ENCODE measurements around the gene RNF144A. TPM values are rescaled to one million over a fixed set of nuclear protein-coding genes. Genes with fewer than 3 reads are reported as not detected.

The RNF144A gene
- total and polyA plus RNA-seq, 3 donors from 2014 or later: 8.9 to 12.9 (median 12.6) TPM

DNA sequence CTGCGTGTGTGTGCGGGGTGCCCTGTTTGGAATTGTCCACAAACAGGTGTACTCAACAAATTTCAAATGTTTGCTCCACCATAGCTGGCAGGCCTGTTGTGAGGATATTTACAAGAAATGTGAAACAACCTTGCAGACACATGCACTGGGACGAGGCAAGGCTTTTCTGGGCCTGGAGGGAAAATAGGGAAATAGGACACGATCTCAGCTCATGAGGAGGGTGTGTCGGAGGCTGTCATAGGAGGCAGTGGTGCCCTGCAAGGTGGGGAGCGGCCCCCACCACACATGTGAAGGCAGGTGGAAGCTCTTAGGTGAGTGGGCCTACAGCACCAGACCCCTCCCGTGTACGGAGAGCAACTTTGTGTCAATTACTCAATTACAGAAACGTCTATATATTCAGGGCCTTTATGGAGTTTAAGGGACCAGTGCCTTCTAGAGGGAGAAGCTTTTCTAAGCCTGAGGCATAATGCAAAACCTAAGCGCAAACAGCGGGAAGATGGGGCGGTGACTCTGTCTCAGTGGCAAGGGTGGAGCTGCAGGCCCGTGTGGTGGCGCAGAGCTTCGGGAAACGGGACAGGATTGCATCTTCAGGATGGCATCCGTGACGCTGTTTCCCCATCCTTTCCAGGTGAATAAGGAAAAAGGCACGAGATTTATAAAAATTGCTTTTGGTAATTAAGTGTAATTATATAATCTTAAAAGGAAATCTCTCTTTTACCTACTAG lies 48.0 kb downstream of the RNF144A start:
- WGBS, 2 donors: 87 to 94% methylated on average over 19 of the region's 19 CpGs
- no peak overlapping the region for H3K27ac ChIP-seq
- intact Hi-C loops (cut with DNase I; ENCODE audit: low total_unique reads): no loop called here
- H3K27me3 ChIP-seq: no peaks in the 10 kb centered on the region
- no peak overlapping the region for H3K4me3 ChIP-seq
- no peaks in the 10 kb centered on the region for H3K9me3 ChIP-seq
- TF ChIP-seq POLR2A (IDR thresholded peaks at IDR 0.05): no peak
- TF ChIP-seq, protein P1, sequence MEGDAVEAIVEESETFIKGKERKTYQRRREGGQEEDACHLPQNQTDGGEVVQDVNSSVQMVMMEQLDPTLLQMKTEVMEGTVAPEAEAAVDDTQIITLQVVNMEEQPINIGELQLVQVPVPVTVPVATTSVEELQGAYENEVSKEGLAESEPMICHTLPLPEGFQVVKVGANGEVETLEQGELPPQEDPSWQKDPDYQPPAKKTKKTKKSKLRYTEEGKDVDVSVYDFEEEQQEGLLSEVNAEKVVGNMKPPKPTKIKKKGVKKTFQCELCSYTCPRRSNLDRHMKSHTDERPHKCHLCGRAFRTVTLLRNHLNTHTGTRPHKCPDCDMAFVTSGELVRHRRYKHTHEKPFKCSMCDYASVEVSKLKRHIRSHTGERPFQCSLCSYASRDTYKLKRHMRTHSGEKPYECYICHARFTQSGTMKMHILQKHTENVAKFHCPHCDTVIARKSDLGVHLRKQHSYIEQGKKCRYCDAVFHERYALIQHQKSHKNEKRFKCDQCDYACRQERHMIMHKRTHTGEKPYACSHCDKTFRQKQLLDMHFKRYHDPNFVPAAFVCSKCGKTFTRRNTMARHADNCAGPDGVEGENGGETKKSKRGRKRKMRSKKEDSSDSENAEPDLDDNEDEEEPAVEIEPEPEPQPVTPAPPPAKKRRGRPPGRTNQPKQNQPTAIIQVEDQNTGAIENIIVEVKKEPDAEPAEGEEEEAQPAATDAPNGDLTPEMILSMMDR (IDR thresholded peaks at IDR 0.05): no peak
- DNase-seq: no peak
- peaks cover 5% of the 10 kb centered on the region for H3K4me1 ChIP-seq
- no peaks in the 10 kb centered on the region for H3K36me3 ChIP-seq (ENCODE audit: low read depth, missing control alignments)

DNA sequence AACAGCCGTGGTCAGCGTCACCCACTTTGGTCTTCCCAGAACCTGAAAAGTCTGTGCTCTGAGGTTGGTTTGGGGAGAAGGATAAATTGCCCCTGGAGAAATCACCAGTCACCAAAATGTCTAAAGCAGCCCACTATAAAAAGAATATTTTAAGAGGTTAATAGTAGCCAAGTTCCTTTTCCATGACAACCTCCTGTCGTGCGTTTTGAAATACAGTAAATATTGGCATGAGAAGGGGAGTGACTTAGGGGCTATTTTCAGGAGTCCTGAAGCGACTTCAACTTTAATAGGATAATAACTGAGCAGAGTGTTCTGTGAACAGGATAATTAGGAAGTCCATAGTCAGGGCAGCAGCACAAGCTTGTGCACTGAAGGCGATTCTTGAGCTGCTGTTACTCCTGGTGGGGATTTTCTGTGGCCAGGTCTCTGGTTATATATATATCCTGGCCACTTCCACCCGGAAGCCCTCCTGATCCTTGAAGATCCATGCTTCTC lies 49.3 kb downstream of the RNF144A start:
- TF ChIP-seq, protein P1 (IDR thresholded peaks at IDR 0.05): no peak
- TF ChIP-seq POLR2A (IDR thresholded peaks at IDR 0.05): no peak
- H3K27ac ChIP-seq: no peak overlapping the region
- H3K4me3 ChIP-seq: no peak overlapping the region
- no peak for DNase-seq
- 83 to 89% methylated on average over 7 of the region's 7 CpGs for WGBS, 2 donors
- H3K4me1 ChIP-seq: no peaks in the 10 kb centered on the region
- intact Hi-C loops (cut with DNase I; ENCODE audit: low total_unique reads): no loop called here
- H3K9me3 ChIP-seq: no peaks in the 10 kb centered on the region
- no peaks in the 10 kb centered on the region for H3K27me3 ChIP-seq
- no peaks in the 10 kb centered on the region for H3K36me3 ChIP-seq (ENCODE audit: low read depth, missing control alignments)

DNA sequence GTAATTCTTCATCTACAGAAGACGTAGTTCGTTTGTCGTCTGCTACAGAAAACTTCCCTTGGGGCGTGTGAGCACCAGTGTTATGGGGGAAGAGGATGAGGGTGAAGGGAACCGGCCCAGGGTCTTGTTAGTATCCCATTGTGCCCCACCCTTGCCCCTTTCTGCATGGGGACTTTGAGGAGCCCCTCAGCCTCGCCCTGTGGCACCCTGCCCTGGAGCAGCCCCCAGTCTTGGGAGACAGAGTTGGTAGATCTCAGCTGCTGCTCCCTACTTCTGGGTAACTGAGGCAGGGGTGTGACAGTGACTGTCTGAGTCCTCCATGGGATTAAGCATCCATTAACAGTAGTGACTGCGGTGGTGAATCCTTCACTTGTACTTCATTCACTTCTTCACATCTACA lies 50.1 kb downstream of the RNF144A start:
- no peak overlapping the region for H3K4me3 ChIP-seq
- no peak for TF ChIP-seq POLR2A (IDR thresholded peaks at IDR 0.05)
- no peaks in the 10 kb centered on the region for H3K36me3 ChIP-seq (ENCODE audit: low read depth, missing control alignments)
- no peaks in the 10 kb centered on the region for H3K9me3 ChIP-seq
- H3K27me3 ChIP-seq: no peaks in the 10 kb centered on the region
- intact Hi-C loops (cut with DNase I; ENCODE audit: low total_unique reads): no loop called here
- WGBS, 2 donors: 77 to 98% methylated on average over 6 to 7 of the region's 7 CpGs
- no peaks in the 10 kb centered on the region for H3K4me1 ChIP-seq
- DNase-seq: no peak
- H3K27ac ChIP-seq: no peak overlapping the region

DNA sequence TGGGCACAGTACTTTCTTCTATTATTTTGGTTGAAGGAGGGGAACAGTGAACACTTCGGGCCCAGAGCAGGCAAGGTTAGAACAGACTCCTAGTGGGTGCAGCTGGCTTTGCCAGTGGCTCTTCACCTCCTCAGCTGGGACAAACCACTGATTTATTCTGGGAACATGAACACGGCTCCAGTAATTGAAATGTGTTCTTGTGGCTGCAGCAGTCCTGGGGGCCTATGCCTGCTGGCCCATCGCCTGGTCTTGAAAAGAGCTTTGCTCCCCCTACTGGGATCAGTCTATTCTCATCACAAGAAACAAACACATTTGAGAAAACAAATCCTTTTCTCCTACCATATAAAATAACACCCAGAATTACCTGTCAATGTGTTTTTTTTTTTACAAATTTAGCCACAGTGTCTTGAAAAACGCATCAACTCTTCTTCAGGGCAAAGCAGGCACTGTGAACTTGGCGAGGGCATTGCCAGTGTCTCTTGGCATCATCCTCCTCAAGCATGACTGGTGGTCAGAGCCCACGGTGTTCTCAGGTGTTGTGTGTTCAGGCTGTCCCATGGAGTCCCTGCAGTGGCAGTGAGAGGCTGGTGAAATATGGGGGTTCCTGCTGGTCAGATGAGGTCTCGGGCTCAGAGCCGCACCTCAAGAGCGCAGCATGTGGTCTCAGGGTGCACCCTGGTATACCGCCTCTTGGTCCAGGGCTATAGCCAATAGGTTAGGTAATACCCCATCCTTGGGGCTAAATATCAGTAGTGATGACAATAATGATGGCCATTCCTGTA lies 51.3 kb downstream of the RNF144A start:
- H3K27ac ChIP-seq: no peak overlapping the region
- DNase-seq: no peak
- H3K4me3 ChIP-seq: no peak overlapping the region
- intact Hi-C loops (cut with DNase I; ENCODE audit: low total_unique reads): no loop called here
- 78 to 82% methylated on average over 9 to 10 of the region's 10 CpGs for WGBS, 2 donors
- no peaks in the 10 kb centered on the region for H3K9me3 ChIP-seq
- H3K36me3 ChIP-seq (ENCODE audit: low read depth, missing control alignments): no peaks in the 10 kb centered on the region
- no peaks in the 10 kb centered on the region for H3K4me1 ChIP-seq
- no peak for TF ChIP-seq POLR2A (IDR thresholded peaks at IDR 0.05)
- TF ChIP-seq, protein P1 (IDR thresholded peaks at IDR 0.05): no peak
- H3K27me3 ChIP-seq: no peaks in the 10 kb centered on the region

DNA sequence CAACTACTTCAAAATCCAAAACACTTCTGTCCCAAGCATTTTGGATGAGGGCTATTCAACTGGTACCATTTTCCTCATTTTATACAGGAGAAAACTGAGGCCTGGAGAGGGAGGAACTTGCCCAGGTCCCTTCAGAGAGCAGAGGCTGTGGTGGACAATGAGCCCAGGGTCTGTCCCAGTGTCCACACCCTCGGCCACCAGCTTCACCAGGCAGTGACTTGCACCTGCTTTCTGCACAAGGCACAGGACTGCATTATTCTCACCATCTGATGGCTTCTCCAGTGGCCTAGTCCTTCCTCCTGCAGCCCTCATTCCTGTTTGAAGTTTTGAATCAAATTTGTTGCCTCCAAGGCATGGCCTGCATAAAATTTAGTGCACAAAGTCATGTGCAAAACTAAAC lies 53.3 kb downstream of the RNF144A start:
- no peak for DNase-seq
- intact Hi-C loops (cut with DNase I; ENCODE audit: low total_unique reads): no loop called here
- H3K36me3 ChIP-seq (ENCODE audit: low read depth, missing control alignments): no peaks in the 10 kb centered on the region
- no peak overlapping the region for H3K27ac ChIP-seq
- WGBS, 2 donors: 95 to 100% methylated on average over 1 of the region's 1 CpG
- no peaks in the 10 kb centered on the region for H3K4me1 ChIP-seq
- H3K4me3 ChIP-seq: no peak overlapping the region
- H3K27me3 ChIP-seq: no peaks in the 10 kb centered on the region
- no peaks in the 10 kb centered on the region for H3K9me3 ChIP-seq
- TF ChIP-seq POLR2A (IDR thresholded peaks at IDR 0.05): no peak
- TF ChIP-seq, protein P1 (IDR thresholded peaks at IDR 0.05): no peak

Data from testis (tissue), 3 donors.